ENCODE measurements around the gene MYO3B.
A peak's percentile ranks its signal among the peaks of the same experiment; 100 is the strongest.

The MYO3B gene

DNA sequence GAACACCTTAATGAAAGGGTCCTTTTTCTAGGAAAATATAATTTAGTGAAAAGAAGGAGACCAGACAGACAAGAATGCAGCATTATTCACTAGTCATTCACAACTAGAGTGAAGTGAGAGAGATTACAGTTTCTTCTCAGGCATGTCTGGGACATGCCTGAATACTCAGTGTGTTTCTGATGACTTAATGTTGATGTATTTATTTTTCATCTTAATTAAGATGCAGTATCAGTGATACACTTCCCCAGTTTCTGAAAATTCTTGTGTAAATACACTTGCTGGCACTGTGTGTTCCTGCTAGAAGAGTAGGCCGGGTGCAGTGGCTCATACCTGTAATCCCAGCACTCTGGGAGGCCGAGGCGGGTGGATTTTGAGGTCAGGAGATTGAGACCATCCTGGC, 143.6 kb downstream of the MYO3B start:
- ChIA-PET POLR2A (no interaction called here), CTCF (interaction anchor here (0.6 to 0.8 kb wide), 2 partner anchors 40 to 1846 kb away, joined by 3 to 4 read pairs; no protein-coding TSS in a partner anchor)
- Histone ChIP-seq H3K4me1 (ENCODE audit: control insufficient read depth, insufficient read depth, low read length) (no peaks in the 10 kb centered on the region), H3K27ac (ENCODE audit: extremely low read depth, low read depth, low read length) (no peak overlapping the region), H3K4me3 (ENCODE audit: low read depth, low read length) (no peak overlapping the region), H3K36me3 (ENCODE audit: control insufficient read depth in 2 of 2, insufficient read depth in 1 of 2, low read length in 2 of 2) (no peaks in the 10 kb centered on the region), H3K9me3 (ENCODE audit: control insufficient read depth, insufficient read depth, low read depth, low read length) (no peaks in the 10 kb centered on the region)
- no peak for TF ChIP-seq ZNF776 (tag by site-specific recombination; IDR thresholded peaks at IDR 0.05; ENCODE audit: borderline replicate concordance)
- TF ChIP-seq ZNF335 (tag by site-specific recombination; conservative IDR thresholded peaks at IDR 0.05) = 0 out of 2 replicates have a peak, but pooled peaks have one; percentile 19

GRCh38 chr2:170322140-170322766, 144.3 kb downstream of the MYO3B start:
- H3K27ac ChIP-seq (ENCODE audit: extremely low read depth, low read depth, low read length) = no peak overlapping the region
- POLR2A ChIA-PET = no interaction called here
- no peak overlapping the region for H3K4me3 ChIP-seq (ENCODE audit: low read depth, low read length)
- CTCF ChIA-PET = interaction anchor here (0.5 to 0.7 kb wide), 3 partner anchors 11 to 1846 kb away, joined by 3 read pairs; no protein-coding TSS in a partner anchor
- no peaks in the 10 kb centered on the region for H3K36me3 ChIP-seq (ENCODE audit: control insufficient read depth in 2 of 2, insufficient read depth in 1 of 2, low read length in 2 of 2)
- TF ChIP-seq ZNF596 (tag by site-specific recombination; IDR thresholded peaks at IDR 0.05) (no peak), ZNF549 (tag by site-specific recombination; IDR thresholded peaks at IDR 0.05) (no peak), ZBTB21 (tag by site-specific recombination; IDR thresholded peaks at IDR 0.05) (no peak), ZNF76 (tag by site-specific recombination; IDR thresholded peaks at IDR 0.05; ENCODE audit: borderline replicate concordance, low read depth) (no peak), ZNF223 (tag by site-specific recombination; IDR thresholded peaks at IDR 0.05) (no peak), ZNF48 (tag by site-specific recombination; IDR thresholded peaks at IDR 0.05) (no peak), ZSCAN30 (tag by site-specific recombination; IDR thresholded peaks at IDR 0.05) (no peak), ZNF146 (tag by site-specific recombination; IDR thresholded peaks at IDR 0.05) (no peak), MEIS1 (CRISPR knock-in tag; IDR thresholded peaks at IDR 0.05; ENCODE audit: borderline replicate concordance) (no peak), ZNF157 (tag by site-specific recombination; IDR thresholded peaks at IDR 0.05) (no peak), ZNF292 (tag by site-specific recombination; IDR thresholded peaks at IDR 0.05; ENCODE audit: borderline replicate concordance, low read depth) (no peak), ZNF768 (tag by site-specific recombination; IDR thresholded peaks at IDR 0.05) (no peak), BCL11A (tag by site-specific recombination; IDR thresholded peaks at IDR 0.05; ENCODE audit: low read depth) (no peak)
- TF ChIP-seq, protein P1, sequence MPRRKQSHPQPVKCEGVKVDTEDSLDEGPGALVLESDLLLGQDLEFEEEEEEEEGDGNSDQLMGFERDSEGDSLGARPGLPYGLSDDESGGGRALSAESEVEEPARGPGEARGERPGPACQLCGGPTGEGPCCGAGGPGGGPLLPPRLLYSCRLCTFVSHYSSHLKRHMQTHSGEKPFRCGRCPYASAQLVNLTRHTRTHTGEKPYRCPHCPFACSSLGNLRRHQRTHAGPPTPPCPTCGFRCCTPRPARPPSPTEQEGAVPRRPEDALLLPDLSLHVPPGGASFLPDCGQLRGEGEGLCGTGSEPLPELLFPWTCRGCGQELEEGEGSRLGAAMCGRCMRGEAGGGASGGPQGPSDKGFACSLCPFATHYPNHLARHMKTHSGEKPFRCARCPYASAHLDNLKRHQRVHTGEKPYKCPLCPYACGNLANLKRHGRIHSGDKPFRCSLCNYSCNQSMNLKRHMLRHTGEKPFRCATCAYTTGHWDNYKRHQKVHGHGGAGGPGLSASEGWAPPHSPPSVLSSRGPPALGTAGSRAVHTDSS (tag by site-specific recombination; IDR thresholded peaks at IDR 0.05) = no peak
- TF ChIP-seq, protein P2, sequence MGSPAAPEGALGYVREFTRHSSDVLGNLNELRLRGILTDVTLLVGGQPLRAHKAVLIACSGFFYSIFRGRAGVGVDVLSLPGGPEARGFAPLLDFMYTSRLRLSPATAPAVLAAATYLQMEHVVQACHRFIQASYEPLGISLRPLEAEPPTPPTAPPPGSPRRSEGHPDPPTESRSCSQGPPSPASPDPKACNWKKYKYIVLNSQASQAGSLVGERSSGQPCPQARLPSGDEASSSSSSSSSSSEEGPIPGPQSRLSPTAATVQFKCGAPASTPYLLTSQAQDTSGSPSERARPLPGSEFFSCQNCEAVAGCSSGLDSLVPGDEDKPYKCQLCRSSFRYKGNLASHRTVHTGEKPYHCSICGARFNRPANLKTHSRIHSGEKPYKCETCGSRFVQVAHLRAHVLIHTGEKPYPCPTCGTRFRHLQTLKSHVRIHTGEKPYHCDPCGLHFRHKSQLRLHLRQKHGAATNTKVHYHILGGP (tag by site-specific recombination; IDR thresholded peaks at IDR 0.05) = no peak
- TF ChIP-seq, protein P3, sequence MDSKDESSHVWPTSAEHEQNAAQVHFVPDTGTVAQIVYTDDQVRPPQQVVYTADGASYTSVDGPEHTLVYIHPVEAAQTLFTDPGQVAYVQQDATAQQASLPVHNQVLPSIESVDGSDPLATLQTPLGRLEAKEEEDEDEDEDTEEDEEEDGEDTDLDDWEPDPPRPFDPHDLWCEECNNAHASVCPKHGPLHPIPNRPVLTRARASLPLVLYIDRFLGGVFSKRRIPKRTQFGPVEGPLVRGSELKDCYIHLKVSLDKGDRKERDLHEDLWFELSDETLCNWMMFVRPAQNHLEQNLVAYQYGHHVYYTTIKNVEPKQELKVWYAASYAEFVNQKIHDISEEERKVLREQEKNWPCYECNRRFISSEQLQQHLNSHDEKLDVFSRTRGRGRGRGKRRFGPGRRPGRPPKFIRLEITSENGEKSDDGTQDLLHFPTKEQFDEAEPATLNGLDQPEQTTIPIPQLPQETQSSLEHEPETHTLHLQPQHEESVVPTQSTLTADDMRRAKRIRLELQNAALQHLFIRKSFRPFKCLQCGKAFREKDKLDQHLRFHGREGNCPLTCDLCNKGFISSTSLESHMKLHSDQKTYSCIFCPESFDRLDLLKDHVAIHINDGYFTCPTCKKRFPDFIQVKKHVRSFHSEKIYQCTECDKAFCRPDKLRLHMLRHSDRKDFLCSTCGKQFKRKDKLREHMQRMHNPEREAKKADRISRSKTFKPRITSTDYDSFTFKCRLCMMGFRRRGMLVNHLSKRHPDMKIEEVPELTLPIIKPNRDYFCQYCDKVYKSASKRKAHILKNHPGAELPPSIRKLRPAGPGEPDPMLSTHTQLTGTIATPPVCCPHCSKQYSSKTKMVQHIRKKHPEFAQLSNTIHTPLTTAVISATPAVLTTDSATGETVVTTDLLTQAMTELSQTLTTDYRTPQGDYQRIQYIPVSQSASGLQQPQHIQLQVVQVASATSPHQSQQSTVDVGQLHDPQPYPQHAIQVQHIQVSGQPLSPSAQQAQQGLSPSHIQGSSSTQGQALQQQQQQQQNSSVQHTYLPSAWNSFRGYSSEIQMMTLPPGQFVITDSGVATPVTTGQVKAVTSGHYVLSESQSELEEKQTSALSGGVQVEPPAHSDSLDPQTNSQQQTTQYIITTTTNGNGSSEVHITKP (tag by site-specific recombination; IDR thresholded peaks at IDR 0.05) = no peak
- TF ChIP-seq, protein P4, sequence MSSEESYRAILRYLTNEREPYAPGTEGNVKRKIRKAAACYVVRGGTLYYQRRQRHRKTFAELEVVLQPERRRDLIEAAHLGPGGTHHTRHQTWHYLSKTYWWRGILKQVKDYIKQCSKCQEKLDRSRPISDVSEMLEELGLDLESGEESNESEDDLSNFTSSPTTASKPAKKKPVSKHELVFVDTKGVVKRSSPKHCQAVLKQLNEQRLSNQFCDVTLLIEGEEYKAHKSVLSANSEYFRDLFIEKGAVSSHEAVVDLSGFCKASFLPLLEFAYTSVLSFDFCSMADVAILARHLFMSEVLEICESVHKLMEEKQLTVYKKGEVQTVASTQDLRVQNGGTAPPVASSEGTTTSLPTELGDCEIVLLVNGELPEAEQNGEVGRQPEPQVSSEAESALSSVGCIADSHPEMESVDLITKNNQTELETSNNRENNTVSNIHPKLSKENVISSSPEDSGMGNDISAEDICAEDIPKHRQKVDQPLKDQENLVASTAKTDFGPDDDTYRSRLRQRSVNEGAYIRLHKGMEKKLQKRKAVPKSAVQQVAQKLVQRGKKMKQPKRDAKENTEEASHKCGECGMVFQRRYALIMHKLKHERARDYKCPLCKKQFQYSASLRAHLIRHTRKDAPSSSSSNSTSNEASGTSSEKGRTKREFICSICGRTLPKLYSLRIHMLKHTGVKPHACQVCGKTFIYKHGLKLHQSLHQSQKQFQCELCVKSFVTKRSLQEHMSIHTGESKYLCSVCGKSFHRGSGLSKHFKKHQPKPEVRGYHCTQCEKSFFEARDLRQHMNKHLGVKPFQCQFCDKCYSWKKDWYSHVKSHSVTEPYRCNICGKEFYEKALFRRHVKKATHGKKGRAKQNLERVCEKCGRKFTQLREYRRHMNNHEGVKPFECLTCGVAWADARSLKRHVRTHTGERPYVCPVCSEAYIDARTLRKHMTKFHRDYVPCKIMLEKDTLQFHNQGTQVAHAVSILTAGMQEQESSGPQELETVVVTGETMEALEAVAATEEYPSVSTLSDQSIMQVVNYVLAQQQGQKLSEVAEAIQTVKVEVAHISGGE (tag by site-specific recombination; conservative IDR thresholded peaks at IDR 0.05; ENCODE audit: low read depth) = no peak
- H3K4me1 ChIP-seq (ENCODE audit: control insufficient read depth, insufficient read depth, low read length) = no peaks in the 10 kb centered on the region
- H3K9me3 ChIP-seq (ENCODE audit: control insufficient read depth, insufficient read depth, low read depth, low read length) = no peaks in the 10 kb centered on the region

Measured in HEK293 (cell line).